Left ventricle myocardium superior (tissue), 1 donor: ENCODE data around the gene WNT11. TPM values are rescaled to one million over a fixed set of nuclear protein-coding genes. Genes with fewer than 3 reads are reported as not detected.
"Not testable (repeated sequence)": the region's sequence is repeated elsewhere in the genome, so short reads cannot be mapped to it uniquely, and the experiment has no call there.

Experiments used
- ATAC-seq: fragments of 200-7000 bp; cut with Tn5 transposase; one replicate; pipeline ENCODE4 v1.9.1; 2020; ENCODE audit warnings: mild to moderate bottlenecking, moderate library complexity
- DNase-seq: peaks from one replicate; pipeline ENCODE4 v3.0.0-alpha.2; 2020
- intact Hi-C: fragments of 100-400 bp; cut with micrococcal nuclease; formaldehyde crosslinking; loops from one replicate; pipeline ENCODE4 v1.11.0; 2022
- total RNA-seq: library from RNA; stranded (reverse); fragmentation: NEBNext Ultra II Directional; extraction: Animal tissue kit (Norgen Biotek cat#: 25700); gene quantifications from one replicate; pipeline ENCODE4 v1.2.1, GENCODE V29; 2021
- donor health status: DM: no; HTN: yes; CAD: no; lungs with severe emphysema.

The WNT11 gene
- total RNA-seq, 1 donor from 2014 or later: 15.2 TPM

- intact Hi-C loops: no loop called here
- ATAC-seq: peak; percentile 68
- peak; percentile 90 for DNase-seq
Observed at GRCh38 chr11:76208438-76209374, 2.4 kb upstream of the WNT11 start.

GRCh38 chr11:76207642-76208401 is 1.5 kb upstream of the WNT11 start:
- ATAC-seq (peak; percentile 79), DNase-seq (peak; percentile 90)
- intact Hi-C loops: no loop called here

- DNase-seq: no peak
- intact Hi-C loops: no loop called here
Observed at GRCh38 chr11:76206077-76206326, 300 bp downstream of the WNT11 start.

DNA sequence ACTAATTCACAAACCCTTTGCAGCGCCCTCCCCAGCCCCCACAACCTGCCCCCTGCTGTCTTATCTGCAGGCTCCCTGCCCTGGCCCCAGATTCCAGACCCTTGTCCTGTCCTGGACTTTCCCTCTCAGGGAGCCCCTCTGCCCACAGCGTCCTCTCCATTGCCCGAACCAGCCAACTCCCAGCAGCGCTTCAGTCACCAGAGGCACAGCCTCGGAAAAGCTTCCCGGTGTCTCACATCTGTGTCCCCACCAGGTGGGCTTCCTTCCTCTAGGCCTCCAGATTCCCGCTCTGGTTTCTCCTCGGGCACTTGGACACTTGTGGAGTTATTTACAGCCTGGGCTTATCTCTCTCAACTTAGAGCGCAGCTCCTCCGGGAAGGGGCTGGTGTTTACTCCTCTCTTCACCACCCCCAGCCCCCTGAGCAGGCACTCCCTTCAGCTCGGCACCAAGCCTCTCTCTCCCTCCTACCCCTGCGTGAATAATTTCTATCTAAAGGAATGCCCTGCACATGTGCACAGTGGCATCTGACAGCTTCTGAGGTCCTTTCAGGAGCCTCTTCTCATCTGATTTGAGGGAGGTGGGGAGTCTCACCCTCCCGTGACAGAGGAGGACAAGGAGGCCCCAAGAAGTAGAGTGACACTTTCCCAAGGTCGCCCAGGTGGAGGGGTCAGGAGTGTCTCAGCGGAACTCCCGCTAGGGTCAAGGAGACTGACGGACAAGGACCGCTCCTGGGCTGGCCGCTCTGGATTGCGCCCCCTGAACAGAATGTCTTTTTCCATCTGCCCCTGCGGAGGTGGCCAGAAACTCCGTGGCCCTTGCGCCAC is 838 bp downstream of the WNT11 start:
- ATAC-seq (no peak), DNase-seq (peak; percentile 17)
- intact Hi-C loops: no loop called here

More at GRCh38 chr11:76206077-76206326, 300 bp downstream of the WNT11 start:
- no peak for ATAC-seq

- DNase-seq (no peak), ATAC-seq (no peak)
- intact Hi-C loops: no loop called here
Observed at GRCh38 chr11:76203937-76204336, 2.4 kb downstream of the WNT11 start.

- intact Hi-C loops: no loop called here
- ATAC-seq (no peak), DNase-seq (peak; percentile 22)
Observed at GRCh38 chr11:76203131-76203925, 3.0 kb downstream of the WNT11 start.

GRCh38 chr11:76201672-76202412 is 4.5 kb downstream of the WNT11 start:
- DNase-seq: peak; percentile 22
- no peak for ATAC-seq
- intact Hi-C loops: no loop called here

- ATAC-seq (no peak), DNase-seq (peak; percentile 12)
- intact Hi-C loops: no loop called here
Observed at GRCh38 chr11:76201056-76201455, 5.2 kb downstream of the WNT11 start.

- peak; percentile 20 for DNase-seq
- intact Hi-C loops: no loop called here
- ATAC-seq: no peak
Observed at GRCh38 chr11:76200006-76200940, 6.0 kb downstream of the WNT11 start.

- intact Hi-C loops, ATAC-seq: not testable (repeated sequence)
- peak; percentile 12 for DNase-seq
Observed at GRCh38 chr11:76198691-76199090, 7.6 kb downstream of the WNT11 start.

- DNase-seq: peak; percentile 12
- intact Hi-C loops: no loop called here
- no peak for ATAC-seq
Observed at GRCh38 chr11:76197941-76198640, 8.2 kb downstream of the WNT11 start.

DNA sequence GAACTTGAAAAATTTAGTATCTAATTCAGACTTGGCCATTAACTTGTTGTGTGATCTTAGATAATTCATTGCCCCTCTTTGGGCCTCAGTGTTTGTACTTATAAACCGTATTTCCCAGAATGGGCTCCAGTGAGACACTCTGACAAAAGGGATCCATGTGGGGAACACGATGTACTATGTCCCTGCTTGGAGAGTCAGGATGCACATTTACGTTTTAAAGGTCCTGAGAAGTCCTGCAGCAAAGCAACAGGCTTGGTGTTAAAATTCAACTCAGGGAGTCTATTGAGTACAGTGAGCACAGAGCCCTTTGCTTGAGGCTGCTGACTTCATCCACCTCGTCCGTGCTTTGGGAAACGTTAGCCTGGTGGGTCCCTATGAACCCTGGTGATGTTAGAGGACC is 9.0 kb downstream of the WNT11 start:
- intact Hi-C loops: no loop called here

DNA sequence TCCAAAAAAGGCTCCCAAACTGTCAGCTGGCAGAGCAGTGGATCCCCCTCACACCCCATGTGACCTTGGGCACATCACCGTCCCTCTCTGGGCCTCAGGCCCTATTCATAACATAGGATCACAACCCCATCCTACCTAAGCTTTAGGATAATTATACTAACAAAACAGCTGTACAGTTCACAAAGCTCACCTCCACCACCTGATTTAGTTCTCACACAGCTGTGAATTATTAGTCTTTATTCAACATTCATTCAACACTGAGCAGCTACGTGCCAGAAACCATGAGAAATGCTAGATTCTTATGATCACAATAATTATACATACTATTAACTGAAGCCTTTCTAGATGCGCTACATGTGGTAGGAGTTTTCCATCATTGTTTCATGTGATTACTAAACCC is 9.5 kb downstream of the WNT11 start:
- no peak for ATAC-seq
- intact Hi-C loops: no loop called here

More for the DNA sequence above, 9.0 kb downstream of the WNT11 start:
- DNase-seq (no peak), ATAC-seq (no peak)

GRCh38 chr11:76194872-76195668 is 11.2 kb downstream of the WNT11 start:
- intact Hi-C loops: no loop called here
- peak; percentile 47 for DNase-seq
- ATAC-seq: no peak

More for the DNA sequence above, 9.5 kb downstream of the WNT11 start:
- DNase-seq: no peak

GRCh38 chr11:76193219-76193618 is 13.1 kb downstream of the WNT11 start:
- ATAC-seq: no peak
- intact Hi-C loops: no loop called here
- DNase-seq: no peak

GRCh38 chr11:76190376-76190775 is 15.9 kb downstream of the WNT11 start:
- no peak for ATAC-seq
- intact Hi-C loops: no loop called here
- DNase-seq: no peak
